GM11168 (cell line): ENCODE measurements around the gene SLC28A1.
"Not testable (repeated sequence)": the region's sequence is repeated elsewhere in the genome, so short reads cannot be mapped to it uniquely, and the experiment has no call there.

Experiments used
- in situ Hi-C: fragments of 300-500 bp; cut with MboI; formaldehyde crosslinking; loops from one replicate; pipeline ENCODE4 v1.12.0; 2022; ENCODE audit warnings: low sequenced_read_pairs; ENCODE audit not compliant: unreplicated experiment

The SLC28A1 gene

GRCh38 chr15:84983294-84983693, 98.8 kb downstream of the SLC28A1 start:
- in situ Hi-C loops, result no loop called here

GRCh38 chr15:84983711-84984110, 99.2 kb downstream of the SLC28A1 start:
- in situ Hi-C loops, result no loop called here

GRCh38 chr15:84985158-84985557, 100.7 kb downstream of the SLC28A1 start:
- in situ Hi-C loops, result no loop called here

GRCh38 chr15:84987351-84987750, 102.9 kb downstream of the SLC28A1 start:
- in situ Hi-C loops, result not testable (repeated sequence)

GRCh38 chr15:84987949-84988624, 103.6 kb downstream of the SLC28A1 start:
- in situ Hi-C loops, result no loop called here

- in situ Hi-C loops, result no loop called here
Measured at GRCh38 chr15:84988909-84989644, 104.6 kb downstream of the SLC28A1 start.

GRCh38 chr15:84990507-84990906, 106.0 kb downstream of the SLC28A1 start:
- in situ Hi-C loops, result no loop called here

GRCh38 chr15:84991014-84991712, 106.7 kb downstream of the SLC28A1 start:
- in situ Hi-C loops, result no loop called here

GRCh38 chr15:84992157-84992944, 107.9 kb downstream of the SLC28A1 start:
- in situ Hi-C loops, result no loop called here
